Midbrain (tissue), 1 donor: Measurements from ENCODE around the gene CDK18.

Source experiments
- DNase-seq: peaks from one replicate; lab custom pipeline; 2025; lab: John Stamatoyannopoulos, UW

Gene CDK18

GRCh38 chr1:205570796-205571537 is 66.5 kb downstream of the CDK18 start:
- no peak for DNase-seq

DNA sequence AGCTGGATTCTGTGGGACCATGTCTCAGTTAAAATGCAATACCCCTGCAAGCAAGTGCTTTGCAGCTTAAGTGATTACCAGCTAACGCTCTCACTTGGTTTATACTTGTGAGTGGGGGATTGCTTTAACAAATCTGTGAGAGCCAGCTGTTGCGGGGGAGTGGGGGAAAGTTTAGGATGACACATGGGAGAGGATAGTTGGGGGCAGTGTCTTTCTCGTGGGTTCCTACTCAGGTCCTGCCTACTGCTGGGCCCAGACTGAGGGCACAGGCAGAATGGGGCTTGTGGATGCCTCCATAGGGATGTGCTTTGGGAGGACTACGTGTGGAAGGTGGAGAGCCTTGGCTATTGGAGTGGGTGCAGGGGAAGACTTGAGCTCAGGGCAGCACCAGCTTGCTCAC is 67.3 kb downstream of the CDK18 start:
- no peak for DNase-seq

DNA sequence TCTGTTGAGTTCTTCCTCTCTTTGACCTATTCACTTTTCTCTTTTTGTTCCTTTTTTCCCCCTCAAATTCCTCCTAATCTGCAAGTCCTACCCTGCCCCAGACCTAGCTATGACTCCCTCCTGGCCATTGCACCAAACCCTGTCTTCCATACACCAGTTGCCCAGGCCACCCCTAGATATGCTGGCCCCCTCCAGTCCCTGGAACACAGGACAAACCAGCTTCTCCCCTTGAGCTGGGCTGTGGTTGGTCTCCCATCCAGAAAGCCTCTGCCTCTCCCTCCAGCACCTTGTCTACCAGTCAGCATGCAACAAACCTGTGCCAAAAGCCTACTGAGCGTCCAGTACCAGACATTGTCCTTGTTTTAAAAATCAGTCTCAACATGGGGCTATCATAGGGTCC is 68.0 kb downstream of the CDK18 start:
- DNase-seq, result no peak

DNA sequence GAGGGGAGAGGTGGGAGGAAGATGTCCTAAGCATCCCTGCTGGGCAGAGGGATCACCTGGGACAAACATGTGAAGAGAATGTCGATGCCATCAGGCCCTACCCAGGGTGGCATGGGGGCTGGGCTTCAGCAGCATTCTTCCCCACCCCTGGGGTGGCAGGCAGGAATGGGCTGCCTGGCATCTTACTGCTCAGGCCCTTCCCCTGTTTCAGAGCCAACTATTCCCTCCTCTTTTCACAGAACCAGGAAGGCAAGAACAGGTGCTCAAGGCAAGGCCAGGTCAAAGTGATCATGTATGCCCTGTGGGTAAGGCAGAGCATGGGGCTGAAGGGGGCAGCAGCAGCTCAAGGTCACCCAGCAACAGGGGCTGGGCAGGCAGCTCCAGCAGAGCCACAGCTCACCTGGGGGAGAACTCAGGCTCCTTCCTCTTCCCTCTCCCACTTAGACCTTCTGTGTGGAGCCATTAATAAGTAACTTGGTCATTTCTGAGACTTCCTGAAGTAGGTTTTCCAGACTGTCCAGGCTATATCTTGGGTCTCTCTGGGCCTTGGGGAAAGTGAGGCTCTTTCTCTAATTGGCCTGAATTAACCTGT is 70.9 kb downstream of the CDK18 start:
- DNase-seq, result no peak

- DNase-seq, result no peak
These were observed 71.5 kb downstream of the CDK18 start for GRCh38 chr1:205576011-205576410.

DNA sequence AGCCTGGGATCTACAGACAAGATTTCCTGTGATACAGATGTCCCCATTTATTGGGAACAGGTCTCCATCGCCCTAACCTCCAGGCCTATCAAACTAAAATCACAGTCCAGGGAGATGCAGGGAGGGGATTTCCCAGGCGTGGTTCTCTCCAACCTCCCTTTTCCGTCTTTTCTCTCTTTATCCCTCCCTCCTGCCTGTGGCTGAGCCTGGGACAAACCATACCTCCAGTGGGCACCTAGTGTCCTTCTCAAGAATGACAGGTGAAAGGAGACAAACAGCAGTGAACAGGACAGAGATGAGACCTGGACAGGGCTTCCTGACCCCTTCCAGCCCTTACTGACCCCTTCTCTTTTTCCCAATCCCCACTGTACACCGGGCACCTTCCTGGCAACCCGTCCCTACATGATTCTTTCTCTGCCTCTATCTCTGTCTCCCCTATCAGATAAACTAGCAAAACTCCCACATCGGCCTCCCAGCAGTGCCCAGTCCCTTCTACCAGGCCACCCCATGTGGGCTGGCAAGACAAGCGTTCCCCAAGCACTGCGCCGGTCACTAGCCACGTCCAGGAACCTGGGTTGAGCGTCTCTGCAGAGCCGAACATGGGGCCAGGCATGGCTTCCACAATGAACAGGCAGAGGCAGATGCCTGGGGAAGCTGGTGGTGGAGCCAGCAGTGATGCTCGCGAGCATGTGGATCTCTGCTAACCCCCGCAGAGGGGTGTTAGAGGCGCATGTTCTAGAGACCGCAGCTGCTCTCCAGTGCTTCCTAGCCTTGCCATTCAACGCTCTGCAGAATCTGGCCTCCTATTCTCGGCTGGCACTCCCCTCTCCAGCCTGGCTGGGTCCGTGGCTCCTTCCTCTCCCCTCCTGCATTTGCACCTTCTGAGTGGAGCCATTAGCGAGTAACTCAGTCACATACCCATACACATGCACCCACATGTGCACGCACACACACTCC is 72.6 kb downstream of the CDK18 start:
- DNase-seq, result no peak

- DNase-seq, result no peak
These were observed 73.6 kb downstream of the CDK18 start for GRCh38 chr1:205577874-205578658.

DNA sequence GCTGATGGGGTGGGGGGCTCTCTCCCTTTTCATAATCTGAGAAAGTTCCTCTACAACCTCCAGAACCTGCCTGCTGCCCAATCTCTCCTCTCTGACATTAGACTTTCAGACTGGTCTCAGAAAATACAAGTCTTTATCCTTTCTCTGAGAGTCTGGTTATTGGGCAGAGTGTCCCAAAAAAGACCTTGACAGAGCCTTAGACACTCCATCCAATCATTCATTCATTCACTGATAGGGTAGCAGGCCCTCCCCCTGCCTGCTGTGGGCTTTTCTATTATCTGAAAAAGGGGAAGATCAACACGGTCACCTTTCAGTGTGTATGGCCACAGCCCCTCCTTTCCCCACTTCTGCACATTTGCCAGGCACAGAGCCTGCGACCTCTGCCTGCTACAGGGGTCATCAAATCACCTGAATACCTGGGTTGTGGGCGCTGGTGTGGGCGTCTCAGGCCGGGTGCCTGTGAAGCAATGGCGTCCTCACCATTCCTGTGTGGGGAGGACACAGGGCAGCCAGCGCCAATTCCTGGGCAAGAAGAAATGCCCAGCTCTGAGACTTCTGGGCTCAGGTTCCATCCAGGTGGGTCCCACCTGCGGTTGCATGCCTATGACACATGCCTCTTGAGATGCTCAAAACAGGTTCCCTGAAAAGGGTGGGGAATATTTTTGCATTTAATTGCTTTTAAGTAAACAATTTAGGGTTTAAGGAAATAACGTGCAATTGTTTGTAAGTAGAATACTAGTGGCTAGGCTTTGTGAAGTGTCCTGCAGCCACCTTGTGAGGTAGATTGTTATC is 74.5 kb downstream of the CDK18 start:
- DNase-seq, result no peak

GRCh38 chr1:205579711-205580110 is 75.2 kb downstream of the CDK18 start:
- no peak for DNase-seq

DNA sequence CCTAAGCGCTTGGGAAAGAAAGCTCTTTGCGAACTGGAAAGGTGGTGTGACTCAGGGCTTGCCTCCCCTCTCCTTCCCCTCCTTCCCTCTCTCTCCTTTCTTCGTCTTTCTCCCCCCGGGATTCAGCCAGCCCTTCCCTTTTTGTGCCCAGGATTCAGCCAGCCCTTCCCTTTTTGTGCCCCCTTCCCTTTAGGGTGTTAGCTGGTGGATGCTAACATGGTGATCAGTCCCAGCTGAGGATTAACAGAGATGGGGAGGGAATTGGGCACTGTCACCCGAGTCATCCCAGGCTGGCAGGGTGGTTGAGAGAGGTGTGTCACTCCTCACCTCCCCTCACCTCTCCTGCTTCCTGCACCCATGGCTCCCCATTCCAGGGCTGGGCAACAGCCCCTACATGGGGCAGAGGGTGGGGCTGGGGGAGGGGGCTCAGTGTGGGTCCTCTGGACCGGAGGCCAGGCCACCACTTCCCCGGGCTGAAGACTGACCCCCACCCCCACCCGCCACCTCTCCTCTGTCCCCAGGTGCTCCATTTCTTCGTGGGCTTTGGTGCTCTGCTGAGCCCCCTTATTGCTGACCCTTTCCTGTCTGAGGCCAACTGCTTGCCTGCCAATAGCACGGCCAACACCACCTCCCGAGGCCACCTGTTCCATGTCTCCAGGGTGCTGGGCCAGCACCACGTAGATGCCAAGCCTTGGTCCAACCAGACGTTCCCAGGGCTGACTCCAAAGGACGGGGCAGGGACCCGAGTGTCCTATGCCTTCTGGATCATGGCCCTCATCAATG is 75.9 kb downstream of the CDK18 start:
- DNase-seq, result no peak

GRCh38 chr1:205580923-205581180 is 76.4 kb downstream of the CDK18 start:
- DNase-seq, result no peak

GRCh38 chr1:205581321-205581980 is 77.0 kb downstream of the CDK18 start:
- DNase-seq, result no peak

GRCh38 chr1:205582046-205582445 is 77.6 kb downstream of the CDK18 start:
- no peak for DNase-seq
